NK-92 treated with Interleukin-12 subunit alpha and Interleukin-12 subunit beta, amount 100 ng/mL, for 24 hours (cell line): ENCODE measurements around the gene SLC25A38.

Experiments
- DNase-seq: peaks from one replicate; lab custom pipeline; 2025; lab: John Stamatoyannopoulos, UW

SLC25A38 gene

DNA sequence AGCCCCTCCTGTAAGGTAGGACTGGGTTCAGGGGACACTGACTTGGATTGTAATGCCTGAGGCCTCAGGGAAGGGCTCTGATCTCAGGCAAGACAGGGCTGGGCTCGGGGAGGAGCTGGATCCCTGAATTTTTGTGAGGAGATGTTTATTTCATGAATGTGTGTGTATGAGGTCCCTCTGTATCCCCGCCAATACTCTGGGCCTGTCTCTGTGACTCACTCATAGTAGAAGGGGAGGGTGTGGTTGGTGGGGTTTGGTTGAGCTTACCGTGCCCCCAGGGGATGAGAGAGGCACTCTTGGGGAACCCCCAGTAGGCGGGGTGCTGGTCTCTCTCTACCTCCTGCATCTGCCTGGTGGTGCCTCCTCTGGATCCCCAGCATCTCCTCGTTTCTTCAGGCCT, 51.4 kb downstream of the SLC25A38 start:
- DNase-seq: peak; percentile 3

- no peak for DNase-seq
Observed at GRCh38 chr3:39435006-39435748, 52.0 kb downstream of the SLC25A38 start.

DNA sequence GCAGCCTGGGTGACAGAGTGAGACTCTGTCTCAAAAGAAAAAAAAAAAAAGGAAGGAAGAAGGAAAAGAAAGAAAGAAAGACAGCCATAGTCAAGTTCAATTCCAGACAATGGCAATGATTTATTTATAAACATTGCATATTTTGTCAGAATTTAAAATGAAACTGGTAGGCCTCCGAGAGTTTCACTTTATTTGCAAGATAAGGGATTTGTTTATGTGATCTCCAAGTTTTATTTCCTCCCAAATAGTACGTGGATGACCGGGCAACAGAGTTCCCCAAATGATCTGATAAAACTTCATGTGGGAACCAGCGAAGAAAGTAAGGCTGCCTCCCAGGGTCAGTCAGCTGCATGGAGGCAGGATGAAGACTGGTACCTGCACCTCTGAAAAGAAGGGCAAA, 55.7 kb downstream of the SLC25A38 start:
- no peak for DNase-seq

DNA sequence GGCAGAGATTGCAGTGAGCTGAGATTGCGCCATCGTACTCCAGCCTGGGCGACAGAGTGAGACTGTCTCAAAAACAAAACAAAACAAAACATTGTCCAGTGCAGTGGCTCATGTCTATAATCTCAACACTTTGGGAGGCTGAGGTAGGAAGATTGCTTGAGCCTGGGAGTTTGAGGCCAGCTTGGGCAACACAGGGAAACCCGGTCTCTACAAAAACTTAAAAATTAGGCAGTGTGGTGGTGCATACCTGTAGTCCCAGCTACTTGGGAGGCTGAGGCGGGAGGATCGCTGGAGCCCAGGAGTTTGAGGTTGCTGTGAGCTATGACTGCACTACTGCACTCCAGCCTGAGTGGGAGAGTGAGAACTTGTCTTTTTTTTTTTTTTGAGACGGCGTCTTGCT, 57.1 kb downstream of the SLC25A38 start:
- no peak for DNase-seq

- DNase-seq: no peak
Observed at GRCh38 chr3:39443530-39443929, 60.4 kb downstream of the SLC25A38 start.

DNA sequence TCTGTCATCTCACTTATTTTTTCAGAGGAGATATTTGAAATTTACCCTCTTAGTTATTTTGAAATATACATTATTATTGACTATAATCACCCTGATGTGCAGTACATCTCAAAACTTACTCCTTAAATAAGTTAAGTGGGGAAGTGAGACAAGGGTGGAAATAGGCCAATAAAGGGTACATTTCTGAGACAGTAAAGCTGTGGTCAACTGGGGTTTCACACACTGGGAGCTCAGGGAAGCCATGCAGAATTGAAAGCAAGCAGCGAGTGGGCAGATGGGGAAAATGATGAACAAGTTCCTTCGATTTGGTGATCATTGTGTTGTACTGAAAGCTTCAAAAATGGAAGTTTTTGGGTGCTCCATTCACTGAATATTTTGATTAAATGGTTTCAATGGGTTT, 62.8 kb downstream of the SLC25A38 start:
- no peak for DNase-seq

GRCh38 chr3:39446444-39446843, 63.3 kb downstream of the SLC25A38 start:
- no peak for DNase-seq
